BJ (cell line): ENCODE data around the gene TFCP2. TPM values are rescaled to one million over a fixed set of nuclear protein-coding genes. Genes with fewer than 3 reads are reported as not detected.

Experiments used
- CTCF ChIA-PET: fragments of 350-600 bp; formaldehyde crosslinking; extraction: SDS; loops from one replicate; lab custom pipeline; 2021; ENCODE audit warnings: antibody characterized with exemption, inconsistent platforms; lab: Yijun Ruan, JAX
- POLR2A ChIA-PET: fragments of 300-600 bp; sonication (Branson Sonifier 250); formaldehyde crosslinking; extraction: SDS; loops from one replicate; lab custom pipeline; 2021; ENCODE audit warnings: antibody characterized with exemption; lab: Charles Lee
- DNase-seq: peaks from one replicate; pipeline ENCODE4 v3.0.0-alpha.2; 2011; ENCODE audit warnings: low read depth
- H3K27me3 ChIP-seq: 2 replicates; pipeline ENCODE4 v1.6.0; 2011; ENCODE audit warnings: low read length; ENCODE audit not compliant: control insufficient read depth, insufficient read depth
- H3K36me3 ChIP-seq: 2 replicates; pipeline ENCODE4 v1.5.1; 2011; ENCODE audit warnings: low read length; ENCODE audit not compliant: control insufficient read depth, insufficient read depth
- H3K4me3 ChIP-seq: 2 replicates; pipeline ENCODE4 v1.5.1; 2011; ENCODE audit warnings: low read depth, mild to moderate bottlenecking, control low read depth, low read length
- polyA plus RNA-seq: library from polyadenylated mRNA; depleted of rRNA; stranded (reverse); fragments of >200 nt; gene quantifications from 2 replicates; pipeline ENCODE4 v1.2.3, GENCODE V29; 2011
- TF ChIP-seq, protein P1 (sequence below): IDR thresholded peaks from 2 replicates; pipeline ENCODE4 v1.5.1; 2011; ENCODE audit warnings: low read depth, mild to moderate bottlenecking, control low read depth, inconsistent platforms, low read length, moderate library complexity; ENCODE audit not compliant: insufficient read depth

The TFCP2 gene
- polyA plus RNA-seq, 1 experiment = 11.4 TPM

DNA sequence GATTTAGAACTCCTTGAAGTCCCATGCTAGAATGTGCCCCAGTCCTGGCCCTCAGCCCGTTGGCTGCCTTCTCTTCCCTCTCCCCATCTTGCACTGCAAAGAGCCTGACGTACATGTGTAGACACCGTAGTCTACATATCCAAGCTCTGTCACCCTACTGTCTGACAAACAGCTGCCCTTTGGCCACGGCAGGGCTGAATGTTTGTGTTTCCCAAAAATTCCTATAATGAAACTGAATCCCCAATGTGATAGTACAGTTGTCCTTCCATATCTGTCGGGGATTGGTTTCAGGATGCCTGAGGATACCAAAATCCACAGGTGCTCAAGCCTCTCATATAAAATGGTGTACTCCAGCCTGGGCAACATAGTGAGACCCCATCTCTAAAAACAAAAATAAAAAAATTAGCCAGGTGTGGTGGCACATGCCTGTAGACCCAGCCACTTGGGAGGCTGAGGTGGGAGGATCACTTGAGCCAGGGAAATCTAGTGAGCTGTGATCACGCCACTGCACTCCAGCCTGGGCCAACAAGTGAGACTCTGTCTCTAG is 12.3 kb upstream of the TFCP2 start:
- POLR2A ChIA-PET = no interaction called here

DNA sequence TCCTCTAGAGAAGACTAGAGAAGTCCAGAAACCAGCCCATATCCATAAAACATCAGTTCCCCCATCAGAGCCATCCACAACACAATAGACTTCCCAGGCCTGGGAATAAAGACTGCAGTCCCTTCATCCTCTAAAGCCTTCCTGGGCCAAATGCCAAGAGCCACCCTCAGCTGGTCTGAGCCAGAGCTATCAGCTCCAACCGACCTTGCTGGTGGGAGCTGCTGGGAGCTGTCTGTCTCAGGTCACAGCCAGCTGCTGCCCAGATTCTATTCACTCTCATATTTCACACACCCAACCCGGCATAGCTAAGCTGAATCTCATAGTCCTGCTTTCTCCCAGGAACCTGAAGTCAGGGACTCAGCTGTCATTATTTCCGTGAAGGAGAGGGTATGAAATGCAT is 10.9 kb upstream of the TFCP2 start:
- peaks cover 3% of the 10 kb centered on the region; the same call in 1 of the 2 replicates for H3K27me3 ChIP-seq
- no peaks in the 10 kb centered on the region for H3K36me3 ChIP-seq
- H3K4me3 ChIP-seq = no peak overlapping the region
- no peak for DNase-seq
- ChIA-PET CTCF (interaction anchor here (1.0 to 1.6 kb wide), 2 partner anchors 16 to 34 kb away, joined by 3 read pairs; partner anchors contain the start of gene POU6F1), POLR2A (no interaction called here)
- TF ChIP-seq, protein P1, sequence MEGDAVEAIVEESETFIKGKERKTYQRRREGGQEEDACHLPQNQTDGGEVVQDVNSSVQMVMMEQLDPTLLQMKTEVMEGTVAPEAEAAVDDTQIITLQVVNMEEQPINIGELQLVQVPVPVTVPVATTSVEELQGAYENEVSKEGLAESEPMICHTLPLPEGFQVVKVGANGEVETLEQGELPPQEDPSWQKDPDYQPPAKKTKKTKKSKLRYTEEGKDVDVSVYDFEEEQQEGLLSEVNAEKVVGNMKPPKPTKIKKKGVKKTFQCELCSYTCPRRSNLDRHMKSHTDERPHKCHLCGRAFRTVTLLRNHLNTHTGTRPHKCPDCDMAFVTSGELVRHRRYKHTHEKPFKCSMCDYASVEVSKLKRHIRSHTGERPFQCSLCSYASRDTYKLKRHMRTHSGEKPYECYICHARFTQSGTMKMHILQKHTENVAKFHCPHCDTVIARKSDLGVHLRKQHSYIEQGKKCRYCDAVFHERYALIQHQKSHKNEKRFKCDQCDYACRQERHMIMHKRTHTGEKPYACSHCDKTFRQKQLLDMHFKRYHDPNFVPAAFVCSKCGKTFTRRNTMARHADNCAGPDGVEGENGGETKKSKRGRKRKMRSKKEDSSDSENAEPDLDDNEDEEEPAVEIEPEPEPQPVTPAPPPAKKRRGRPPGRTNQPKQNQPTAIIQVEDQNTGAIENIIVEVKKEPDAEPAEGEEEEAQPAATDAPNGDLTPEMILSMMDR = no peak

More for the DNA sequence above, 12.3 kb upstream of the TFCP2 start:
- no peak overlapping the region for H3K4me3 ChIP-seq
- no peaks in the 10 kb centered on the region; the same call in 1 of the 2 replicates for H3K36me3 ChIP-seq
- DNase-seq = no peak
- TF ChIP-seq, protein P1 = no peak
- CTCF ChIA-PET = interaction anchor here (1.7 kb wide), 1 partner anchor 10 kb away, joined by 4 read pairs; no protein-coding TSS in a partner anchor
- peaks cover 3% of the 10 kb centered on the region; the same call in 1 of the 2 replicates for H3K27me3 ChIP-seq

DNA sequence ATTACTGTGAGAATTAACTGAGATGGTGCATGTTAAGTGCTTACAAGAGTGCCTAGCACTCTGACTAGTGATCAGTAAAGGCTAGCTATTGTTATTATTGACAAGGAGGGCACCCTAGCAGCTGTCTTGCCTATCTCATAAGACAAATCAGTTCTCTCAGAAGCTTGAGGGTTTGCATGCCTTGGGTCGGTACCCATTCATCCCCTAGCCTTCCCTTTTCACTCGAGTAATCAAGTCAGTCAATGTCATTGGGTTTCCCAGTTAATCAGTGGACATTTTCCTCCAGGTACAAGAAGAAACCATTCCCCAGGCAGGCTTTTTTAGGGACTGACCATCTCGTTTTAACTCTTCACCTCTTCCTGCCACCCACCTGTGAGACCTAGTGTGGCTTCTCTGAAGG is 10.4 kb upstream of the TFCP2 start:
- TF ChIP-seq, protein P1 = no peak
- Histone ChIP-seq H3K4me3 (no peak overlapping the region), H3K36me3 (no peaks in the 10 kb centered on the region), H3K27me3 (peaks cover 3% of the 10 kb centered on the region; the same call in 1 of the 2 replicates)
- no peak for DNase-seq
- POLR2A ChIA-PET = no interaction called here
- CTCF ChIA-PET = interaction anchor here (0.6 to 1.6 kb wide), 3 partner anchors 16 to 370 kb away, joined by 3 to 4 read pairs (median 3); partner anchors contain the start of gene POU6F1

DNA sequence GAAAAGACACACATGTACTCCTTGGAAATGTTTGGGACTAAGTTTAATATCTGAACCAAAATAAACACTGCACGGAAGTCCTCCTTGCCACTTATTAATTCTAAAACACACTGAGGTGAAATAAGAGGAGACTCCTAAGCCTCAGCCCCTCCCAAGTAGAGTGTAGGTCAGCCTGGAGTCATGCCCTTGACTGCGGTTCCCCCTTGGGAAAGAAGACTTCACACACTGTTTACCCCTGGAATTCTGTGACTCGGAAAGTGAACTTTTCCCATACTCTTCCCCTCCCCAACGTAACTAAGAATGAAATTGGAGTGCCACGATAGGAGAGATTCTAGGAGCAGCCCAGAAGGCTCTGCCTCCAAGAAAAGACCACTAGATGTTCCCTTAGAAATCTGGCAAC is 8.6 kb upstream of the TFCP2 start:
- TF ChIP-seq, protein P1 = no peak
- peaks cover 3% of the 10 kb centered on the region; the same call in 1 of the 2 replicates for H3K27me3 ChIP-seq
- CTCF ChIA-PET = no interaction called here
- POLR2A ChIA-PET = no interaction called here
- H3K4me3 ChIP-seq = no peak overlapping the region
- DNase-seq = no peak
- H3K36me3 ChIP-seq = no peaks in the 10 kb centered on the region

DNA sequence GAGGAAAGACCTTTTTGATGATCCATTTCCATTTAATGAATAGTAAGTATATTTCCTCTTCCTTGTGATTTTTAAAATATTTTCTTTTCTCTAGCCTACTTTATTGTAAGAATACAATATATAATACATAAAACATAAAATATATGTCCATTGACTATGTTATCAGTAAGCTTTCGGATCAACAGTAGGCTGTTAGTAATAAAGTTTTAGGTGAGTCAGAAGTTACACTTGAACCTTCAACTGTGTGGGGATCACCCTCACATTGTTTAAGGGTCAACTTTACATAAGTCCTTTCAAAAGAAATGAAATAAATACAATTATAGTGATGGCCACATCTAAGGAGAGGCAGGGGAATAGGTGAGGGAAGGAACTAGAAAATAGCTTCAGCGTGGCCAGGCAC is 5.0 kb upstream of the TFCP2 start:
- Histone ChIP-seq H3K4me3 (no peak overlapping the region), H3K36me3 (no peaks in the 10 kb centered on the region), H3K27me3 (no peaks in the 10 kb centered on the region)
- ChIA-PET CTCF (interaction anchor here (0.9 kb wide), 1 partner anchor 9 kb away, joined by 4 read pairs; no protein-coding TSS in a partner anchor), POLR2A (no interaction called here)
- no peak for DNase-seq
- TF ChIP-seq, protein P1 = no peak
